Endodermal cell (in vitro differentiated cells): ENCODE results near the gene BTRC. TPM values are rescaled to one million over a fixed set of nuclear protein-coding genes. Genes with fewer than 3 reads are reported as not detected.

Experiments used
- DNase-seq: peaks from one replicate; pipeline ENCODE4 v3.0.0-alpha.2; 2017
- H3K27ac ChIP-seq: 2 replicates; pipeline ENCODE4 v1.5.1; 2013; ENCODE audit warnings: mild to moderate bottlenecking, low read depth, low read length, moderate library complexity
- H3K27me3 ChIP-seq: 2 replicates; pipeline ENCODE4 v1.6.1; 2013; ENCODE audit warnings: mild to moderate bottlenecking, low read length, moderate library complexity; ENCODE audit not compliant: insufficient read depth, control insufficient read depth, poor library complexity, severe bottlenecking
- H3K36me3 ChIP-seq: 2 replicates; pipeline ENCODE4 v1.7.0; 2013; ENCODE audit warnings: mild to moderate bottlenecking, low read length, moderate library complexity; ENCODE audit not compliant: control insufficient read depth, insufficient read depth
- H3K4me1 ChIP-seq: one replicate; pipeline ENCODE4 v1.7.0; 2013; ENCODE audit warnings: low read length; ENCODE audit not compliant: control insufficient read depth, insufficient read depth
- H3K4me3 ChIP-seq: 2 replicates; pipeline ENCODE4 v1.5.1; 2013; ENCODE audit warnings: mild to moderate bottlenecking, low read length, moderate library complexity
- H3K9ac ChIP-seq: 2 replicates; pipeline ENCODE4 v1.6.1; 2013; ENCODE audit warnings: mild to moderate bottlenecking, low read length, moderate library complexity; ENCODE audit not compliant: poor library complexity, severe bottlenecking; ENCODE audit errors: extremely low read depth
- H3K9me3 ChIP-seq: 2 replicates; pipeline ENCODE4 v1.6.1; 2013; ENCODE audit warnings: mild to moderate bottlenecking, low read length, moderate library complexity; ENCODE audit not compliant: control insufficient read depth
- H3K27ac Mint-ChIP-seq: 2 replicates; pipeline ENCODE4 v1.8.0; 2020; ENCODE audit warnings: mixed read lengths
- H3K27me3 Mint-ChIP-seq: 2 replicates; pipeline ENCODE4 v1.8.0; 2021; ENCODE audit warnings: mild to moderate bottlenecking, mixed read lengths; ENCODE audit not compliant: insufficient read depth
- H3K36me3 Mint-ChIP-seq: 2 replicates; pipeline ENCODE4 v1.8.0; 2020; ENCODE audit warnings: low read depth, mixed read lengths
- H3K4me1 Mint-ChIP-seq: 2 replicates; pipeline ENCODE4 v1.8.0; 2020; ENCODE audit warnings: mixed read lengths
- H3K4me3 Mint-ChIP-seq: 2 replicates; pipeline ENCODE4 v1.8.0; 2020; ENCODE audit warnings: mild to moderate bottlenecking, moderate library complexity, mixed read lengths
- H3K9me3 Mint-ChIP-seq: 2 replicates; pipeline ENCODE4 v1.8.0; 2020; ENCODE audit warnings: mild to moderate bottlenecking, mixed read lengths
- WGBS, 2 experiments: methylation state at CpG; one replicate each; pipeline versions ENCODE4 v1.1.5 to v1.1.7; 2013; ENCODE audit warnings: missing lambda C conversion rate in 2 of 2, mixed read lengths in 1 of 2; ENCODE audit not compliant: insufficient coverage in 1 of 2, insufficient read length in 1 of 2; 5-methylcytosine and 5-hydroxymethylcytosine counted together
- total RNA-seq, 2 donors: library from RNA; stranded (reverse); fragmentation: NEBNext Ultra II Directional in 1 of 2; extraction: Animal tissue kit (Norgen Biotek cat#: 25700) in 1 of 2; gene quantifications; 2 replicates in 1 of 2; 3 replicates in 1 of 2; pipeline ENCODE4 v1.2.1, GENCODE V29; 2021
- TF ChIP-seq, protein P1 (sequence below): fragments of 200-600 bp; sonication (generic); conservative IDR thresholded peaks from 2 replicates; pipeline ENCODE4 v1.5.0; 2021; ENCODE audit warnings: antibody characterized with exemption, mild to moderate bottlenecking

Gene BTRC
- total RNA-seq, 2 donors from 2014 or later: 30.1 to 38.2 TPM

DNA sequence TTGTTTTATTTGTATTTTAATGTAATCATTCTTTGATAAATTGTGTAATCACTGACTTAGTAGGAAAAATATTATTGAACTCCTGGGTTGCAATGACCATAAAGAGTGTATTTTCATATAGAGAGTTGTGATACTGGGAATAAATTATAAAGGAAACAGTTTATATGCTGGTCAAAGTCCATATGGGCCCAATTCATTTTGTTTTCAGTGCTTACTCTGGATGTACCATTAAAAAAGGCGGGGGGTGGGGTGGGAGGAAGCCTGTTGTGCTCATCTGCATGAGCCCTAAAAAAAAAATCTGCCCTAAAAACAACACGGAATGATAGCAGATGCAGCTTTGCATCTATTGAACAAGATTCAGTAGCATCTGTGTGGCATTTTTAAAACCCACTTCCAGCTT is 114.2 kb downstream of the BTRC start:
- Histone ChIP-seq H3K4me3 (no peak overlapping the region), H3K27me3 (no peaks in the 10 kb centered on the region), H3K9me3 (no peaks in the 10 kb centered on the region), H3K9ac (no peak overlapping the region), H3K4me1 (peaks cover 14% of the 10 kb centered on the region), H3K36me3 (no peaks in the 10 kb centered on the region), H3K27ac (no peak overlapping the region)
- TF ChIP-seq, protein P1, sequence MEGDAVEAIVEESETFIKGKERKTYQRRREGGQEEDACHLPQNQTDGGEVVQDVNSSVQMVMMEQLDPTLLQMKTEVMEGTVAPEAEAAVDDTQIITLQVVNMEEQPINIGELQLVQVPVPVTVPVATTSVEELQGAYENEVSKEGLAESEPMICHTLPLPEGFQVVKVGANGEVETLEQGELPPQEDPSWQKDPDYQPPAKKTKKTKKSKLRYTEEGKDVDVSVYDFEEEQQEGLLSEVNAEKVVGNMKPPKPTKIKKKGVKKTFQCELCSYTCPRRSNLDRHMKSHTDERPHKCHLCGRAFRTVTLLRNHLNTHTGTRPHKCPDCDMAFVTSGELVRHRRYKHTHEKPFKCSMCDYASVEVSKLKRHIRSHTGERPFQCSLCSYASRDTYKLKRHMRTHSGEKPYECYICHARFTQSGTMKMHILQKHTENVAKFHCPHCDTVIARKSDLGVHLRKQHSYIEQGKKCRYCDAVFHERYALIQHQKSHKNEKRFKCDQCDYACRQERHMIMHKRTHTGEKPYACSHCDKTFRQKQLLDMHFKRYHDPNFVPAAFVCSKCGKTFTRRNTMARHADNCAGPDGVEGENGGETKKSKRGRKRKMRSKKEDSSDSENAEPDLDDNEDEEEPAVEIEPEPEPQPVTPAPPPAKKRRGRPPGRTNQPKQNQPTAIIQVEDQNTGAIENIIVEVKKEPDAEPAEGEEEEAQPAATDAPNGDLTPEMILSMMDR: no peak
- H3K36me3 Mint-ChIP-seq: peaks cover 4% of the 10 kb centered on the region
- H3K4me3 Mint-ChIP-seq: no peak overlapping the region
- H3K27ac Mint-ChIP-seq: no peak overlapping the region
- peaks cover 37% of the 10 kb centered on the region for H3K4me1 Mint-ChIP-seq
- H3K9me3 Mint-ChIP-seq: peaks cover 2% of the 10 kb centered on the region
- 75 to 86% methylated on average over 2 of the region's 2 CpGs for WGBS, 2 experiments
- no peak for DNase-seq
- no peaks in the 10 kb centered on the region for H3K27me3 Mint-ChIP-seq

DNA sequence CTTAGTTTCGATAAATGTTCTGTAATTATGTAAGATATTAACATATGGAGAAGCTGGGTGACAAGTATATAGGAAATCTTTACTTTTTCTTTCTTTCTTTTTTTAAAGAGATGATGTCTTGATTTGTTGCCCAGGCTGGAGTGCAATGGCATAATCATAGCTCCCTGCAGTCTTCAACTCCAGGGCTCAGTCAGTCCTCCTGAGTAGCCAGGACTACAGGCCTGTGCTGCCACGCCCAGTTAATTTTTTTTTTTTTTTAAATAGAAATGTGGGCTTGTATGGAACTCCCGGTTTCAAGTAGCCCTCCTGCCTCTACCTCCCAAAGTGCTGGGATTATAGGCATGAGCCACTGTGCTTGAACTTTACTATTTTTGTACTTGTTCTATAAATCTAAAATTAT is 122.4 kb downstream of the BTRC start:
- H3K4me1 ChIP-seq: no peaks in the 10 kb centered on the region
- Mint-ChIP-seq H3K9me3 (peaks cover 2% of the 10 kb centered on the region), H3K4me1 (peaks cover 3% of the 10 kb centered on the region), H3K27me3 (no peaks in the 10 kb centered on the region), H3K36me3 (peaks cover 12% of the 10 kb centered on the region), H3K27ac (no peak overlapping the region), H3K4me3 (no peak overlapping the region)
- no peak overlapping the region for H3K27ac ChIP-seq
- H3K9me3 ChIP-seq: no peaks in the 10 kb centered on the region
- DNase-seq: no peak
- no peaks in the 10 kb centered on the region for H3K27me3 ChIP-seq
- no peak overlapping the region for H3K9ac ChIP-seq
- TF ChIP-seq, protein P1: no peak
- 95 to 100% methylated on average over 1 to 2 of the region's 3 CpGs for WGBS, 2 experiments
- H3K4me3 ChIP-seq: no peak overlapping the region
- H3K36me3 ChIP-seq: peaks cover 12% of the 10 kb centered on the region

DNA sequence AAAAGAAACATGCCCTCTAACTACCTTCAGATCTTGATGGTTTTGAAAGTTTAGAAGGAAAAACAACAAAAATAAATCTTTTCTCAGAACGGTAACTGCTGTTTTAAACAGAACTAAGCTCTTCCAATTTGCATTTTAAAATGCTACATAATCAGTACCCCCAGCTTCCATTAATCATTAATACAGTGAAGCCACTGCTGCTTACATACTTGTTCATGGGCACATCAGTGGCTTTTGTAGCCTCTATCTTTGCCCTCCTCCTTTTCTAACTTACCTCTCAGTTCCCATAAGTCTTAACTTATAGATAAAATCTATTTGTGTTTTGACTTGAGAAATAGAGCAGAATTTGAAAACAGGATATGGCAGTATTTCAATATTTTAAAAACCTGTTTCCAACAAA is 125.0 kb downstream of the BTRC start:
- Mint-ChIP-seq H3K4me3 (no peak overlapping the region), H3K27ac (peak overlapping the region; percentile 7), H3K27me3 (no peaks in the 10 kb centered on the region), H3K4me1 (peaks cover 7% of the 10 kb centered on the region), H3K36me3 (peaks cover 16% of the 10 kb centered on the region), H3K9me3 (no peaks in the 10 kb centered on the region)
- Histone ChIP-seq H3K9ac (no peak overlapping the region), H3K27me3 (no peaks in the 10 kb centered on the region), H3K4me1 (no peaks in the 10 kb centered on the region), H3K9me3 (no peaks in the 10 kb centered on the region), H3K36me3 (peaks cover 12% of the 10 kb centered on the region), H3K4me3 (no peak overlapping the region), H3K27ac (no peak overlapping the region)
- DNase-seq: no peak
- TF ChIP-seq, protein P1: no peak
- WGBS, 2 experiments: 82 to 100% methylated on average over 1 of the region's 1 CpG
